ENCODE measurements around the gene NCKAP1. TPM values are rescaled to one million over a fixed set of nuclear protein-coding genes. Genes with fewer than 3 reads are reported as not detected.

NCKAP1 gene
- total RNA-seq, 1 donor from 2014 or later = 106 TPM

- no peak overlapping the region for H3K27ac Mint-ChIP-seq (ENCODE audit: unreplicated experiment)
- H3K9me3 Mint-ChIP-seq = no peaks in the 10 kb centered on the region
- H3K36me3 Mint-ChIP-seq (ENCODE audit: low read depth) = no peaks in the 10 kb centered on the region
- H3K27me3 Mint-ChIP-seq (ENCODE audit: low read depth) = no peaks in the 10 kb centered on the region
- no peak for DNase-seq (ENCODE audit: low read depth, low spot score)
- TF ChIP-seq, protein P1, sequence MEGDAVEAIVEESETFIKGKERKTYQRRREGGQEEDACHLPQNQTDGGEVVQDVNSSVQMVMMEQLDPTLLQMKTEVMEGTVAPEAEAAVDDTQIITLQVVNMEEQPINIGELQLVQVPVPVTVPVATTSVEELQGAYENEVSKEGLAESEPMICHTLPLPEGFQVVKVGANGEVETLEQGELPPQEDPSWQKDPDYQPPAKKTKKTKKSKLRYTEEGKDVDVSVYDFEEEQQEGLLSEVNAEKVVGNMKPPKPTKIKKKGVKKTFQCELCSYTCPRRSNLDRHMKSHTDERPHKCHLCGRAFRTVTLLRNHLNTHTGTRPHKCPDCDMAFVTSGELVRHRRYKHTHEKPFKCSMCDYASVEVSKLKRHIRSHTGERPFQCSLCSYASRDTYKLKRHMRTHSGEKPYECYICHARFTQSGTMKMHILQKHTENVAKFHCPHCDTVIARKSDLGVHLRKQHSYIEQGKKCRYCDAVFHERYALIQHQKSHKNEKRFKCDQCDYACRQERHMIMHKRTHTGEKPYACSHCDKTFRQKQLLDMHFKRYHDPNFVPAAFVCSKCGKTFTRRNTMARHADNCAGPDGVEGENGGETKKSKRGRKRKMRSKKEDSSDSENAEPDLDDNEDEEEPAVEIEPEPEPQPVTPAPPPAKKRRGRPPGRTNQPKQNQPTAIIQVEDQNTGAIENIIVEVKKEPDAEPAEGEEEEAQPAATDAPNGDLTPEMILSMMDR (conservative IDR thresholded peaks at IDR 0.05) = no peak
- H3K4me1 Mint-ChIP-seq = peaks cover 79% of the 10 kb centered on the region
- H3K4me3 Mint-ChIP-seq = peak overlapping the region; percentile 89
Observed at GRCh38 chr2:182864949-182865570, 173.2 kb downstream of the NCKAP1 start.

- Mint-ChIP-seq H3K27me3 (ENCODE audit: low read depth) (no peaks in the 10 kb centered on the region), H3K4me3 (peak overlapping the region; percentile 89), H3K4me1 (peaks cover 69% of the 10 kb centered on the region), H3K9me3 (no peaks in the 10 kb centered on the region), H3K36me3 (ENCODE audit: low read depth) (peaks cover under 1% of the 10 kb centered on the region), H3K27ac (ENCODE audit: unreplicated experiment) (no peak overlapping the region)
- TF ChIP-seq, protein P1 (conservative IDR thresholded peaks at IDR 0.05) = no peak
- DNase-seq (ENCODE audit: low read depth, low spot score) = no peak
Observed at GRCh38 chr2:182863642-182864041, 174.6 kb downstream of the NCKAP1 start.

DNA sequence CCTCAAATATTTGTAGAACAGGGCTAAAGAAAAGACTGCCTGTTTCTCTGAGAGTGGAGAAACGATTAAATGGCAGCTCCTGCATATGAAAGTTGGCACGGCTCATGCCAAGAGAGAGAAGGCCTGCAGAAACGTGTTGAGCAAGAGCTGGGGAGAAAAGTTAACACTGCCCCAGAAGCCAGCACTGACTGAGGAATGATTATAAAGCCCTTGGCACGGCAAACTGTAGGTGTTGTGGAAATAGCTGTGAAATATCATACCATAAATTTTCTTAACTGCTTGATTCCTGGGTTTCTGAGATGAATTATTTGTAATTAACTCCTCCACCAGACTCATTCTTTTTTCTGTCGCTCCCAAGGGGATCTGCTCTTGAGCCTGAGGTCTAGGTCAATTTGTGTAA is 176.2 kb downstream of the NCKAP1 start:
- no peak for DNase-seq (ENCODE audit: low read depth, low spot score)
- H3K9me3 Mint-ChIP-seq = peaks cover 3% of the 10 kb centered on the region
- TF ChIP-seq, protein P1 (conservative IDR thresholded peaks at IDR 0.05) = no peak
- H3K4me1 Mint-ChIP-seq = peaks cover 53% of the 10 kb centered on the region
- H3K27me3 Mint-ChIP-seq (ENCODE audit: low read depth) = no peaks in the 10 kb centered on the region
- H3K36me3 Mint-ChIP-seq (ENCODE audit: low read depth) = peaks cover 14% of the 10 kb centered on the region
- H3K27ac Mint-ChIP-seq (ENCODE audit: unreplicated experiment) = no peak overlapping the region
- H3K4me3 Mint-ChIP-seq = peak overlapping the region; percentile 13

GRCh38 chr2:182860858-182861257 is 177.4 kb downstream of the NCKAP1 start:
- Mint-ChIP-seq H3K27me3 (ENCODE audit: low read depth) (no peaks in the 10 kb centered on the region), H3K4me3 (no peak overlapping the region), H3K9me3 (peaks cover 3% of the 10 kb centered on the region), H3K27ac (ENCODE audit: unreplicated experiment) (no peak overlapping the region), H3K4me1 (peaks cover 45% of the 10 kb centered on the region), H3K36me3 (ENCODE audit: low read depth) (peaks cover 25% of the 10 kb centered on the region)
- DNase-seq (ENCODE audit: low read depth, low spot score) = no peak
- TF ChIP-seq, protein P1 (conservative IDR thresholded peaks at IDR 0.05) = no peak

Other genes with a start within 250 kb of the NCKAP1 start
- gene FRZB, start 171.8 kb downstream of the NCKAP1 start, total RNA-seq = 32.9 and 33.4 TPM in 2 replicates
- gene DUSP19, start 40.3 kb upstream of the NCKAP1 start, total RNA-seq = 3.5 and 4.7 TPM in 2 replicates
- 27.7 and 28.5 TPM in 2 replicates for gene NUP35, start 86.0 kb upstream of the NCKAP1 start, total RNA-seq

All from neural crest cell (in vitro differentiated cells).